Skeletal muscle tissue (tissue), 5 donors: ENCODE data around the gene OASL. TPM values are rescaled to one million over a fixed set of nuclear protein-coding genes. Genes with fewer than 3 reads are reported as not detected.

Experiments
- H3K27ac ChIP-seq: one replicate; pipeline ENCODE4 v1.7.0; 2013; ENCODE audit warnings: mild to moderate bottlenecking, low read depth, low read length, inconsistent platforms
- H3K27me3 ChIP-seq, 3 donors: one replicate each; pipeline ENCODE4 v1.7.0; 2013; ENCODE audit warnings: low read length in 3 of 3; ENCODE audit not compliant: control insufficient read depth in 3 of 3, insufficient read depth in 3 of 3
- H3K36me3 ChIP-seq, 3 donors: one replicate each; pipeline ENCODE4 v1.7.0; 2013; ENCODE audit warnings: low read length in 3 of 3; ENCODE audit not compliant: control insufficient read depth in 3 of 3, insufficient read depth in 3 of 3
- H3K4me1 ChIP-seq, 3 donors: one replicate each; pipeline ENCODE4 v1.7.0; 2013; ENCODE audit warnings: low read length in 3 of 3, mild to moderate bottlenecking in 3 of 3; ENCODE audit not compliant: control insufficient read depth in 3 of 3, insufficient read depth in 3 of 3
- H3K4me3 ChIP-seq, 3 donors: one replicate each; pipeline ENCODE4 v1.7.0; 2013; ENCODE audit warnings: low read length in 3 of 3
- H3K9ac ChIP-seq, 3 donors: one replicate each; pipeline ENCODE4 v1.7.0; 2013; ENCODE audit warnings: low read length in 3 of 3, mild to moderate bottlenecking in 3 of 3, moderate library complexity in 2 of 3, low read depth in 1 of 3
- H3K9me3 ChIP-seq, 3 donors: one replicate each; pipeline ENCODE4 v1.7.0; 2013; ENCODE audit warnings: low read length in 3 of 3; ENCODE audit not compliant: control insufficient read depth in 3 of 3
- small RNA-seq: library from RNA; depleted of rRNA; stranded (forward); fragments of <200 nt; gene quantifications from one replicate; pipeline ENCODE3, GENCODE V24; 2014
- total RNA-seq: library from RNA; depleted of rRNA; stranded (reverse); fragments of >200 nt; gene quantifications from one replicate; pipeline ENCODE4 v1.2.3, GENCODE V29; 2014
- donor health status: Osteomylitis.

The OASL gene
- total RNA-seq, 1 donor from 2014 or later: not detected

DNA sequence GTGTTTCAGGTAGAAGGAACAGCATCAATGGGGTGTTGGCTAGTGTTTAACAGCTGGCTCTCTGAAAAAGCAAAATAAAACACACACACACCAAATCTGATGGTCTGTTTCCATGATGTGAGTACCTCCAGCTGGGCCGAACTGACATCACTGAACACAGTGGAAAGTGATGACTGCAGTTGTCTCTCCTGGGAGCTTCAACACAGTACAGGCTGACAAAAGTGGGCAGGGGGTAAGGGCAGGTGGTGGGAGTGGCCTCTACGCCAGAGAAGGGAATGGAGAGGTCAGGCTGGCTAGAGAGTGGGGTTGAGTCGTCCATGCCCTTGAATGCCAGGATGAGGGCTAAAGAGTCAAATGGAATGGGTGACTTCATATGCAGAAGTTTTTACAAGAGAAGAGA lies 68.7 kb downstream of the OASL start:
- H3K9me3 ChIP-seq: no peaks in the 10 kb centered on the region
- no peaks in the 10 kb centered on the region for H3K4me1 ChIP-seq
- no peaks in the 10 kb centered on the region for H3K36me3 ChIP-seq
- H3K9ac ChIP-seq: no peak overlapping the region
- no peak overlapping the region for H3K27ac ChIP-seq
- H3K27me3 ChIP-seq: peaks cover 0 to 3% (median 0%) of the 10 kb centered on the region in 3 donors
- no peak overlapping the region for H3K4me3 ChIP-seq

Small RNAs within 50 kb of the gene (small RNA-seq; reads per million reads assigned to genes)
- not detected for gene AC079602.2

Other genes starting within 250 kb of the OASL start
- gene SPPL3, start 134.9 kb downstream of the OASL start, total RNA-seq: 10.4 TPM
- not detected for gene HNF1A, start 60.7 kb downstream of the OASL start, total RNA-seq
- gene C12orf43, start 22.8 kb downstream of the OASL start, total RNA-seq: 8.4 TPM
- gene P2RX7, start 93.6 kb upstream of the OASL start, total RNA-seq: 2.1 TPM
- gene P2RX4, start 170.9 kb upstream of the OASL start, total RNA-seq: 14.6 TPM